Left hindlimb (tissue), 1 donor: ENCODE results near the gene COA1.
"Not testable (repeated sequence)": the region's sequence is repeated elsewhere in the genome, so short reads cannot be mapped to it uniquely, and the experiment has no call there.

Experiments used
- DNase-seq: peaks from one replicate; pipeline ENCODE4 v3.0.0-alpha.2; 2018

COA1 gene

DNA sequence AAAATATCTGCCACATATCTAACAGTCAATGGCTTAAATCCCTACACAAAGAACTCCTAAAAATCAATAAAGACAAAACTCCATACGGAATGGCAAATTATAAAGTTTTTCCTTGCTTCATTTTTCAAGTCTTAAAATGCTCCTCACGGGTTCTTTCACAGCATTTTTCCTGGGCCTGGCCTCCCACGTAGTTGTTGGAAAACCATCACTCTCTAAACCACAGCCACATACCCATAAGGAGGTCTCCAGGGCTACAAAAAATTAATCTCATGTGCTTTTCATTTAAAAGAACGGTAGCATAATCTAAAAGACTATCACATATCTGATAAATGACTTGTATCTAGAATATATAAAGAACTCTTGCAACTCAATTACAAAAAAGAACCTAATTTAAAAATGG, 2.9 kb downstream of the COA1 start:
- no peak for DNase-seq

DNA sequence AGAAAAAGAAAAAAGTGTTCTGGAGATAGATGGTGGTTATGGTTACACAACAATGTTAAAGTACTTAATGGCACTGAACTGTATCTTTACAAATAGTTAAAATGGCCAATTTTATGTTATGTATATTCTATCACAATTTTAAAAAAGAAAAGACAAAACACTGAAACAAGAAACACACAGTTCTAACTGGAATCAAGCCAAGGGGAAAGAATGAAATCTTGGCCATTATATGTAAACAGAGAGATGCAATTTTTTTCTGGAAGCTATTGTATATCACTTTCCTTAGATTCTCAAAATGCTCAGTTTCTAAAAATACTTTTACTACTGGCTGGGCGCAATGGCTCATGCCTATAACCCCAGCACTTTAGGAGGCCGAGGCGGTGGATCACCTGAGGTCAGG, 4.1 kb downstream of the COA1 start:
- no peak for DNase-seq

DNA sequence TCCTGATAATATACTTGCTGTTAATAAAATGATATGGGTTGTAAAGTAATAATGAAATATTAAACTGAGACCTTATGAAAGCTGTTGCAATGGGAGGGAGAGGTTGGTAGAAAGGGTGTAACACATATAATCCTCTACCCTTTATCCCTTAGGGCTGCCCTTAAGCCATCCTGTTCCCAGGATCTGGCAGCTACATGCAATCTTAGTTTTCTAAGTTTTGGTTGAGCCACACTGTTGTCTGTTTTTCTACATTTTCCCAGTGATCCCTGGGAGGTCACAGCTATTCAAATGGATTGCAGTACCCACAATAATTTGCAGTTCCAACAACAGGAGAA, 6.3 kb downstream of the COA1 start:
- DNase-seq, result no peak

DNA sequence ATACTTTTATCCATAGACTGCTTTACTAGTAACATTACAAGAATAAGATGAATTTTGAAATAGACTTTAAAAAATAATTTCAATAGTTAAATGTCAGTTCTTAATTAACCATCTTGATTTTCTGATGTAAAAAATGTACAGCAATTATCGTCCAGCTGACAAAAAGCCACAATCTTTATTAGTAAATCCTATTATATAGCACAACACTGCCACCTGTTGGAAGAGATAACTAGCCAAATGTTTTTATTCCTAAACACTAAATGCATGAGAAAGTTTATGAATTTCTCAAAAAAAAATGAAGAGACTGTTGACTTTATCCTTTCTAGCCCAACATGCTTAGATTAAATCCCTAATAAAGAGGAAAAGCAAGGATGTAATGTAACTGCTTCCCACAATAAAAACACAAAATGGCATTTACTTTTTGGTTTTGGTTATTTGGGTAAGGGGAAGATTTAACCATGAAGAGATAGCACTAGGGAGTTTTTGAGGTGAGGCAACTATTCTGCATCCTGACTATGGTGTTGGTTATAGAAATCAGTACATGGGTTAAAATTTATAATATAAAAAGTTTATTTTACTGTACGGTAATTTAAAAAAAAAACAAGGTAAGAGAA, 8.0 kb downstream of the COA1 start:
- no peak for DNase-seq

DNA sequence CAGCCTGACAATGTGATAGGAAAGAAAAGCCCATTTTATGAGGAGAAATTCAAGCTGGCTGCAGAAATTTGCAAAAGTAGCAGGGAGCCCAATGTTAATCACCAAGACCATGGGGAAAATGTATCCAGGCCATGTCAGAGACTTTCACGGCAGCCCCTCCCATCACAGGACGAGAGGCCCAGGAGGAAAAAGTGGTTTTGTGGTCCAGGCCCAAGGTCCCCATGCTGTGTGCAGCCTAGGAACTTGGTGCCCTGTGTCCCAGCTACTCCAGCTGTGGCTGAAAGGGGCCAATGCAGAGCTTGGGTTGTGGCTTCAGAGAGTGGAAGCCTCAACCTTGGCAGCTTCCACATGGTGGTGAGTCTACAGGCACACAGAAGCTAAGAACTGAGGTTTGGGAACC, 12.7 kb downstream of the COA1 start:
- no peak for DNase-seq

DNA sequence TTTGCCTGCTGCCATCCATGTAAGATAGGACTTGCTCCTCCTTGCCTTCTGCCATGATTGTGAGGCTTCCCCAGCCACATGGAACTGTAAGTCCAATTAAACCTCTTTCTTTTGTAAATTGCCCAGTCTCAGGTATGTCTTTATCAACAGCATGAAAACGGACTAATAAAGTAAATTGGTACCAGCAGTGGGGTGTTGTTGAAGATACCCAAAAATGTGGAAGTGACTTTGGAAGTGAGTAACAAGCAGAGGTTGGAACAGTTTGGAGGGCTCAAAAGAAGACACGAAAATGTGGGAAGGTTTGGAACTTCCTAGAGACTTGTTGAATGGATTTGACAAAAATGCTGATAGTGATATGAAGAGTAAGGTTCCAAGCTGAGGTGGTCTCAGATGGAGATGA, 13.4 kb downstream of the COA1 start:
- not testable (repeated sequence) for DNase-seq

DNA sequence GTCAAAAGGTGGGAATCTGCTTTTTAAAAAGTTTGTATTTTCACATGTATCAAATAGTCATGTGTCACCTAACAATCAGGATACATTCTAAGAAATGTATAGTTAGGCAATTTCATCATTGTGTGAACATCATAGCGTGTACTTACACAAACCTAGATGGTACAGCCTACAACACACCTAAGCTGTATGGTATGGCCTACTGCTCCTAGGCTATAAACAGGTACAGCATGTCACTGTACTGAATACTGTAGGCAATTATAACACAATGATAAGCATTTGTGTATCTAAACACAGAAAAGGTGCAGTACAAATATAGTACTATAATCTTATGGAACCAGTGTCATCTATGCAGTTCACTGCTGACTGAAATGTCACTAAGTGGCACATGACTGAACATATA, 17.8 kb downstream of the COA1 start:
- DNase-seq, result no peak

DNA sequence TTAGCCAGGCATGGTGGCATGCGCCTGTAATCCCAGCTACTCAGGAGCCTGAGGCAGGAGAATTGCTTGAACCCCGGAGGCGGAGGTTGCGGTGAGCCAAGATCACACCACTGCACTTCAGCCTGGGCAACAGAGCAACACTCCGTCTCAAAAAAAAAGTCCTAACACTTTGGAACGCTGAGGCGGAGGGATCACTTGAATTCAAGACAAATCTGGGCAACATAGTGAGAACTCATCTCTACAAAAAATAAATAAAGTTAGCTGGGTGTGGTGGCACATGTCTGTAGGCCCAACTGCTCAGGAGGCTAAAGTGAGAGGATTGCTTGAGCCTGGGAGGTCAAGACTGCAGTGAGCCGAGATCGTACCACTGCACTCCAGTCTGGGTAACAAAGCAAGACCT, 21.3 kb downstream of the COA1 start:
- not testable (repeated sequence) for DNase-seq

DNA sequence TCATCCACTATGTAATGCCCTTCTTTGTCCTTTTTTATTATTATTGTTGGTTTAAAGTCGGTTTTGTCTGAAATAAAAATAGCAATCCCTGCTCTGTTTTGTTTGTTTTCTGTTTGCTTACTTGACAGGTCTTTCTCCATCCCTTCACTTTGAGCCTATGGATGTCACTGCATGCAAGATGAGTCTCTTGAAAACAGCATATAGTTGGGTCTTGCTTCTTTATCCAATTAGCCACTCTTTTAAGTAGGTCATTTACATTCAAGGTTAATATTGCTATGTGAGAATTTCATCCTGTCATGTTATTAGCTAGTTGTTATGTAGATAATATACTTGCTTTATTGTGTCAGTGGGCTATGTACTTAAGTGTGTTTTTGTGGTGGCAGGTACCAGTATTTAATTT, 25.8 kb downstream of the COA1 start:
- no peak for DNase-seq

DNA sequence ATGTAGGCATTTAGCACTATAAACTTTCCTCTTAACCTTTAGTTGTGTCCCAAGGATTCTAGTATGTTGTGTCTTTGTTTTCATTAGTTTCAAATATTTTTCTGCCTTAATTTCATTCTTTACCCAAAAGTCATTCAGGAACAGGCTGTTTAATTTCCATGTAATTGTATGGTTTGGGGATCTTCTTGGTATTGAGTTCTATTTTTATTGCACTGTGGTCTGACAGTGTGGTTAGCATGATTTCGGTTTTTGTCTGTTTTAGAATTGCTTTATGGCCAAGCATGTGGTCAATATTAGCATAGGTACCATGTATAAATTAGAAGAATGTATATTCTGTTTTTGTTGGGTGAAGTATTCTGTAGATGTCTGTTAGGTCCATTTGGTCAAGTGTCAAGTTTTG, 26.3 kb downstream of the COA1 start:
- DNase-seq, result no peak

DNA sequence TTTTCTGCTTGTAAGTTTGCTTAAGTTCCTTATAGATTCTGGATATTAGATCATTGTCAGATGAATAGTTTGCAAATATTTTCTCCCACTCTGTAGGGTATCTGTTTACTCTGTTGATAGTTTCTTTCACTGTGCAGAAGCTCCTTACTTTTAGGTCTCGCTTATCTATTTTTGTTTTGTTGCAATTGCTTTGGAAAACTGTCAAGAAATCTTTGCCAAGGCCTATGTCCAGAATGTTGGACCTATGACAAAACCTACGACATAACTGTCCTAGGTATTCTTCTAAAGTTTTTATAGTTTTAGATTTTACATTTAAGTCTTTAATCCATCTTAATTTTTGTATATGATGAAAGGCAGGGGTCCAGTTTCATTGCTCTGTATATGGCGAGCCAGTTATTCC, 27.4 kb downstream of the COA1 start:
- DNase-seq, result no peak

DNA sequence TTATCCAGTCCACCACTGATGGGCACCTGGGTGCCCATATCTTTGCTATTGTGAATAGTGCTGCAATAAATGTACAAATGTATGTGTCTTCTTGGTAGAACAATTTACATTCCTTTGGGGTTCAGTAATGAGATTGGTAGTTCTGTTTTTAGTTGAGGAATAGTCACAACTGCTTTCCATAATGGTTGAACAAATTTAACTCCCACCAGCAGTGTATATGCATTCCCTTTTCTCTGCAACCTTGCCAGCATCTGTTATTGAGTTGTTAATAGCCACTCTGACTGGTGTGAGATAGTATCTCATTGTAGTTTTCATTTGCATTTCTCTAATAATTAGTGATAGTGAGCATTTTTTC, 27.8 kb downstream of the COA1 start:
- DNase-seq, result no peak

DNA sequence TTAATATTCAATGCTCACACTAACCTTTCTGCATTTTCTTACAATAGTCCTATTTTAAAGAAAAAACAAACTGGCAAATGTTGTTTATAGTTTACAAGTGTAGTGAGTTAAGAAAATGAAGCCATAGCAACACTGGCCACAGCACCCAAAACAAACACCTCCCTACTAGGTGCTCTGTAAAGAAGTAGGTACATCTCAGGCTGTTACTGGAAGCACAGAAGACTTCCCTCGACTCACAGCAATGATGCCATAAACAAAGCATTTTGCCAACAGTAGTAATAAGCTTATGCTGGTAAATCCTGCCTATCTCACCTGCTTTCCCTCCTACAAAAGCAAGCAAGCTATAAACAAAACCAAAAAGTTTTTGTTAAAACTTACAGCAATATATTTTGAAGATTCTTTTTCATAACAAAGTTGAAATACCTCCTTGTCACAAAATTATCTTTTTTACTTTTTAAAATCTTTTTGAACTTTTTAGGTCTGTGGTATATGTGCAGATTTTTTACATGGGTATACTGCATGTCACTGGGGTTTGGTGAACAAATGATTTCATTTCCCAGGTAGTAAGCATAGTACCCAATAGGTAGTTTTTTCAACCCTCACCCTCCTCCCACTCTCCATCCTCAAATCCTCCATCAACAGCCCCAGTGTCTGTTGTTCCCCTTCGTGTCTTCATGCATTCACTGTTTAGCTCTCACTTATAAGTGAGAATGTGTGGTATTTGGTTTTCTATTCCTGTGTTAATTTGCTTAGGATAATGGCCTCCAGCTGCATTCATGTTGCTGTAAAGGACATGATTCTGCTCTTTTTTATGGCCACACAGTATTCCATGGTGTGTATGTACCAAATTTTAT, 28.4 kb downstream of the COA1 start:
- DNase-seq, result no peak

DNA sequence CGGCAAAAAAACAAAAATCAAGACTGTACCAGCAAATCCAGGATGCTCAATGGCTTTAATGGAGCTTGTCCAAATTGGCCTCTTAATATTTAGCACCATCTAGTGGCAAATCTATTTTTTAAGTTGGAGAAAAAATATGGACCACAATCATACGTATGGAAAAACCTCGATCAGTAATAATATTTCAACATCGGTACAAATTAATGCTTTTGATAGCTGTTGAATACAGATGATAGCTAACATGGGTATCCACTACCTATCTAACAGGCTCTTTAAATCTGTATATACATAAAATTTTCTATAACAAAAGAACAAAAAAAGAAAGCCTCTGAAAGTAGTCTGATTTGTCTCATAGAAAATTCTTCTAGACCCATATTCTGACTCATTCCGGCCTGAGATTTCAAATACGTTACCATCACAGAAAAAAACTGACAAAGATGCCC, 29.2 kb downstream of the COA1 start:
- no peak for DNase-seq

DNA sequence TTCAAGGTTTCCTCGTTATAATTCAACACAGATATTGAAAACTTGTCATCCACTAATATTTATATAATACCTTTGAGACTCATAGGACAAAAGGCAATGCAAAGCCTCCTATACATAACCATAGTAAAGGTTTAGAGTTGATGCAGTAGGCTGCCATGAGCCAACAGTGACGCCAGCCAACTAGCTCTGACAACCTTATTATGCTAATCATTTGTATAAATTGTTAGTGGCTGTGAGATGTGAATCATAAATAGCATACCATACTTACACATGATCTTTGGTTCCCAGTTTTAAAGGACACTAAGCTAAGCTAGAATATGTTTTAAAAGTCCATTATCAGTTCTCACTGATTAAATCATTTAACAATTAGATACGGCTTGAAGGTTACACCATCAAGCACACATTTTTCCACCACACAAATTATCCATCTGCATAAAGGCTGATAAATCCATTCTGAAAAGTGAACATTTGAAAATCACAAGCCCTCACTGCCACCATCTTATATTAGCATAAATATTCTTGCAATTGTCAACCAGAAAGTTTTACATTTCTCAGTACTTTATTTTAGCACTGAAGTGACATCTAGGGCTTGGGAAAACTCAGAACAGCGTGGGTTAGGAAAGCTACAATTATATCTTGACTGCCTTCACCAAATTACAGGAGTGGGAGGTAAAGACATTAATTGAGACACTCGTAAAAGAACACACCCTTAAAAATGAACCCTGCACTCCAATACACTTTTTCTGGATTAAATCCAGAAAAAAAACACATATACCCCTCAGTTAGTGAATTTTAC, 30.7 kb downstream of the COA1 start:
- no peak for DNase-seq

DNA sequence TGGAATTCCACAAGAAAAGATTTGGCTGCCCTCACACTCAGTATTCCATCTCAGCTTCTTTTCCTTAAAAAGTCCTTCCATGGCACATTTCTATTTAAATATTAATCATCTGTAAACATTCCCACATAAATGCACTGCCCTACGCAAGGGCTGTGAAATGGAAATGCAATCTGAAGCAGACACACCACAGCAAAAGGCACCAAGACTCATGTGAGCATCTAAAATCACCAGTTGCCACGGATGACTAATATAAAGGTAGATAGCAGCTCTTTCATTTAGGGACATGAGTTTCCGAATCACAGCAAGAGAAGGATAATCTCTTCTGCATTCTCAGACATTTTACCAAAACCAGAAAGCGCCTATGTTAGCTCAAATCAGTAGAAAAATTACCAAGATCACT, 31.6 kb downstream of the COA1 start:
- DNase-seq, result no peak

DNA sequence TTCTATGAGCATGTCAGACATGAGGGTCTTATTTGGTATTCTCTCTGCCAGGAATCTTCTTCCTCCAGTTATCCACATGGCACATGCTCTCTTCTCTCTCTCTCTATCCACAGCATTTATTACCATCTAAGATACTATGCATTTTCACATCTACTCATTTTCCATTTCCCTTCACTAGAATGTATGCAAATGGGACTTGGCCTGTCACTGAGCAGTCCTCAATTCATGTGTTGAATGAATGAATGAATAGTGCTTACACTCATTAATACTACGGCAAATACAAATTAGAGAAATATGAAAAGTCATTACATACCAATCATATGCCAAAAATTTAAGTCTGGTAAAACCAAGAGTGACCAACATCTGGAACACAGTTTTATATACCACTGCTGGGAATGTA, 34.0 kb downstream of the COA1 start:
- no peak for DNase-seq

DNA sequence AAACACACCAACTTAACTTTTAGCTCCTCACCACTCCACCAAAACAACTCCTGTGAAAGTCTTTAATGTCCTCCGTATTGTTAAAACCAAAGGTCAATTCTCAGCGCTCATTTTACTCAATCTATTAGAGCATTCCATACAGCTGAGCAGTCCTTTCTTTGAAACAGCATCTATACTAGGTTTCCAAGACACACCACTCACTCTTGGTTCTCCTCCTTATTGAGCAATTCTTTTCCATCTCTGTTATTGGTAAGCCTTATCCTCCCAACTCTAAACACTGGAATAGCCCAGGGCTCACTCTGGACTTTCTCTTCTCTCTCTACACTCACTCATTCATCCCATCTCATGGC, 34.9 kb downstream of the COA1 start:
- no peak for DNase-seq

DNA sequence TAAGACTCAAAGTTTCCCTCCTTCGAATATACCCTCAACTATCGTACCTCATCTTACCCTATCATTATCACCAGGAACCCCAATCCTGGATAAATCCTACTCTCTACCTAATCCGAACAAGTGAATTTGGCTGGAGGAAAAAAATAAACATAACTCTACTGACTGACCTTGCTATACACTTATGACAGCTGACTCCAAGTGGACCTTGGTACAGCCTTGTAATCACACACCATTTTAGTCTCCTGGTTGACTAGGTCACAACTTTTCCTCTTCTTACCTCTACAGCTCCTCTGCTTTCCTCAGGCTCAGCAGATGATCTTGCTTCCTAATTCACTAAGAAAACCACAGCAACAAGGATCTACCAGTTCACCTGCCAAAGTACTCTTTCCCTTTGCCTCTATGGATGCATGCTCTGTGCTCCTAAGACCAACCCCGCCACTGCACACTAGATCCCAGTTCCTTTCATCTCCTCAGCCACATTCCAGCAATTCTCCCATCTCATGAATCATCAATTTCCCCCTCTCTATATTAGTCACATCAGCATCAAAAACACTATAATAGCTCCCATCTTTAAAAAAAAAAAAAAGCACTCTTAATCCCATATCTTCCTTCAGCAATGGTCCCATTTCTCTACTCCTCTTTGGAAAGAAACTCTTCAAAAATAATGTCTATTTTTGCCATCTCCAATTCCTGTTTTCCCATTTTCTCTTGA, 35.5 kb downstream of the COA1 start:
- DNase-seq, result no peak

DNA sequence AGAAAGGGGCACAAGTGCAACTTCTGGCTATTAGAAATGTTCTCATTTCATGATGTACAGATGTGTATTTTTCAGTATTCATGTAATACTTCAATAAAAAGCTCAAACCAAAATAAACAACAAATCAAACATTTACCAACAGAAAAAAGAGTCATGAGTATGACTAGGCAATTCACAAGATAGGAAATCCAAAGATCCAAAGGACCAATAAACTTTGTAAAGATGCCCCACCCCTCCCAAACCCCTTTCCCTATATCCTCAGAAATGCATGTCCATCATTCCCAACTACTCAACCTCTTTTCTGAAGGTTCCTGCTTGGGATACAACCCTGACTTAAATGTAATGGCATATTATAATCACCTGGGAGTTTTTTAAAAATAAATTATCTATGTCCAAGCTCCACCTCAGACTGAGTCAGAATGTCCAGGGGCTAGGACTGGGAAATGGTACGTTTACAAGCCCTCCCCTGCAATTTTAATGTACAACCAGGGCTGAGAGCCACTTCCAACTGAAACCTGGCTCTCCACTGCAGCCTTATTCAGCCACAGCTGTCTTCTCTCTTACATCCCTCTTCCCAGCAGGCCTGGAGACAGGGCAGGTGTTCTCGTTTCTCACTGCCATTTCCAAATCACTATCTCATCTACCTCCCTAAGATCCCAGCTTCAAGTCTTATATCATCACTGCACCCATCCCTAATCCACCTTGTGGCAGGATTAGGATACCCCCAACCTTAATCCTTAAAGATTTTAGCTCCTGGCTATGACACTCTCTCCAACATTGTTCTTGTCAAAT, 36.5 kb downstream of the COA1 start:
- no peak for DNase-seq

DNA sequence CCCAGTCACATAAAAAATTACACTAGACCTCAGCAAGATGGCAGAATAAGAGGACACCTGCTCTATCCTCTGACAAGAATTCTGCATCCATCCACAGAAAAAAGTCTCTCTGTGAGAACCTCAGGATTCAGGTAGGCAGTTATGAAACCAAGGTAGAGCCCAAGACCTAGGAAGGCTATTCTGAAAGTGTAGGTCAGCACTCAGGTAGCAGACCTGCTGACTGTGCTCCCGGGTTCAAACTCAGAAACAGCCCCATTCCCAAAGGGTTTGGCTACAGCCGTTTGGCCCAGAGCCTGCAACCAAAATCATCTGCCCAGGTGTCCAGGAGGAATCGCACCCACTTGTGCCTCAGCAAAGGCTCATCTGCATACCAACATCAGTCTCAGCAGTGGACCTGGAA, 37.7 kb downstream of the COA1 start:
- DNase-seq, result no peak

DNA sequence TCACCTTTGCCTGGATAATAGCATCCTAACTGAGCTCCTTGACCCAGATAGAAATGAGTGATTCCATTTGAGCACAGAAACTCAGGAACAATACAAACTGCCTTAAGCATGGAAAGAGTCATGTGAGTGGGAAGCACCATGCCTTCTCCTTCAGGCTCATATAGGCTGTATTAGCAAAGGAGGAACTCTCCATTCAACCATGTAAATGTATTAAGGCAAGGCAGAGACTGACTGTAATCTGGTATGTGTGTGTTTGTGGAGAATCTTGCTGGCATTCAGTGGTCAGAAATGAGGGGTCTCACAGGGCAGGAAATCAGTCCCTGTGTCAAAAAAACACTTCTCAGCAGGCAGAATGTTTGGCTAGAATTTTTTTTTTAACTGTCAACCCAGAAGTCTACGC, 40.2 kb downstream of the COA1 start:
- no peak for DNase-seq

DNA sequence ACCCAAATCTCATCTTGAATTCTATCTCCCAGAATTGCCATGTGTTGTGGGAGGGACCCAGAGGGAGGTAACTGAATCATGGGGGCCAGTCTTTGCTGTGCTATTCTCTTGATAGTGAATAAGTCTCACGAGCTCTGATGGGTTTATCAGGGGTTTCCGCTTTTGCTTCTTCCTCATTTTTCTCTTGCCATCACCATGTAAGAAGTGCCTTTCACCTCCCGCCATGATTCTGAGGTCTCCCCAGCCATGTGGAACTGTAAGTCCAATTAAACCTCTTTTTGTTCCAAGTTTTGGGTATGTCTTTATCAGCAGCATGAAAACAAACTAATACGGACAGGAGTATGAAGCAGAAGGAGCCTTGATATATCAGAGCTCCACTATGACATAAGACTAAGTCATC, 41.5 kb downstream of the COA1 start:
- not testable (repeated sequence) for DNase-seq
